Measurements from ENCODE around the gene ZNF280A. TPM values are rescaled to one million over a fixed set of nuclear protein-coding genes. Genes with fewer than 3 reads are reported as not detected.

ZNF280A gene
- total RNA-seq, 1 experiment from 2014 or later: not detected

- H3K9me3 ChIP-seq (ENCODE audit: low read length): no peaks in the 10 kb centered on the region
- CTCF ChIA-PET: no interaction called here
Observed at GRCh38 chr22:22536515-22536914, 16.4 kb upstream of the ZNF280A start.

GRCh38 chr22:22535662-22536061 is 15.6 kb upstream of the ZNF280A start:
- ChIA-PET POLR2A (ENCODE audit: unreplicated experiment) (no interaction called here), CTCF (no interaction called here)
- no TSS peak for BruUV-seq (replicated peaks)
- no peaks in the 10 kb centered on the region for H3K36me3 ChIP-seq (ENCODE audit: low read depth, low read length)
- H4K20me1 ChIP-seq (ENCODE audit: low read length): no peaks in the 10 kb centered on the region
- no peaks in the 10 kb centered on the region for H3K9me2 ChIP-seq (replicated peaks; ENCODE audit: low read length)
- H3K27ac ChIP-seq (ENCODE audit: low read length): no peak overlapping the region
- no peaks in the 10 kb centered on the region for H3K79me2 ChIP-seq (ENCODE audit: low read length)
- H3K27me3 ChIP-seq (ENCODE audit: low read length): no peaks in the 10 kb centered on the region
- no peak for ATAC-seq
- no peak overlapping the region for H2AFZ ChIP-seq (ENCODE audit: low read length)
- no peaks in the 10 kb centered on the region for H3K4me1 ChIP-seq (ENCODE audit: insufficient read depth, low read length)
- H3K9ac ChIP-seq (ENCODE audit: low read length): no peak overlapping the region
- intact Hi-C loops (cut with micrococcal nuclease): no loop called here
- no peaks in the 10 kb centered on the region for H3F3A ChIP-seq (ENCODE audit: low read length, unreplicated experiment)
- H3K4me2 ChIP-seq (ENCODE audit: low read length): no peak overlapping the region
- H3K4me3 ChIP-seq (ENCODE audit: low read length): no peak overlapping the region
- TF ChIP-seq EZH2phosphoT487 (IDR thresholded peaks at IDR 0.05; ENCODE audit: borderline replicate concordance, low read length): no peak
- TF ChIP-seq EZH2 (IDR thresholded peaks at IDR 0.05; ENCODE audit: low read length, unreplicated experiment): no peak
- TF ChIP-seq CTCF (conservative IDR thresholded peaks at IDR 0.05; ENCODE audit: low read depth, low read length): no peak
- no peak for DNase-seq
- no peaks in the 10 kb centered on the region for H3K9me3 ChIP-seq (ENCODE audit: low read length)

More at GRCh38 chr22:22536515-22536914, 16.4 kb upstream of the ZNF280A start:
- TF ChIP-seq EZH2 (IDR thresholded peaks at IDR 0.05; ENCODE audit: low read length, unreplicated experiment) (no peak), CTCF (conservative IDR thresholded peaks at IDR 0.05; ENCODE audit: low read depth, low read length) (no peak), EZH2phosphoT487 (IDR thresholded peaks at IDR 0.05; ENCODE audit: borderline replicate concordance, low read length) (no peak)
- Histone ChIP-seq H3F3A (ENCODE audit: low read length, unreplicated experiment) (no peaks in the 10 kb centered on the region), H3K9me2 (replicated peaks; ENCODE audit: low read length) (no peaks in the 10 kb centered on the region), H3K4me3 (ENCODE audit: low read length) (no peak overlapping the region), H3K4me2 (ENCODE audit: low read length) (no peak overlapping the region), H3K27me3 (ENCODE audit: low read length) (no peaks in the 10 kb centered on the region), H3K9ac (ENCODE audit: low read length) (no peak overlapping the region), H2AFZ (ENCODE audit: low read length) (no peak overlapping the region), H3K27ac (ENCODE audit: low read length) (no peak overlapping the region), H3K36me3 (ENCODE audit: low read depth, low read length) (no peaks in the 10 kb centered on the region), H4K20me1 (ENCODE audit: low read length) (no peaks in the 10 kb centered on the region), H3K79me2 (ENCODE audit: low read length) (no peaks in the 10 kb centered on the region), H3K4me1 (ENCODE audit: insufficient read depth, low read length) (no peaks in the 10 kb centered on the region)
- ATAC-seq (no peak), DNase-seq (no peak)
- BruUV-seq (replicated peaks): no TSS peak
- POLR2A ChIA-PET (ENCODE audit: unreplicated experiment): no interaction called here
- intact Hi-C loops (cut with micrococcal nuclease): no loop called here

GRCh38 chr22:22534604-22535415 is 14.7 kb upstream of the ZNF280A start:
- no peak overlapping the region for H3K4me2 ChIP-seq (ENCODE audit: low read length)
- no peaks in the 10 kb centered on the region for H3F3A ChIP-seq (ENCODE audit: low read length, unreplicated experiment)
- no peaks in the 10 kb centered on the region for H4K20me1 ChIP-seq (ENCODE audit: low read length)
- H2AFZ ChIP-seq (ENCODE audit: low read length): no peak overlapping the region
- H3K9me2 ChIP-seq (replicated peaks; ENCODE audit: low read length): no peaks in the 10 kb centered on the region
- H3K9ac ChIP-seq (ENCODE audit: low read length): no peak overlapping the region
- no peaks in the 10 kb centered on the region for H3K79me2 ChIP-seq (ENCODE audit: low read length)
- no peak overlapping the region for H3K27ac ChIP-seq (ENCODE audit: low read length)
- ChIA-PET CTCF (no interaction called here), POLR2A (ENCODE audit: unreplicated experiment) (no interaction called here)
- DNase-seq (no peak), ATAC-seq (no peak)
- no peak for TF ChIP-seq CTCF (conservative IDR thresholded peaks at IDR 0.05; ENCODE audit: low read depth, low read length)
- H3K4me1 ChIP-seq (ENCODE audit: insufficient read depth, low read length): no peaks in the 10 kb centered on the region
- no peak overlapping the region for H3K4me3 ChIP-seq (ENCODE audit: low read length)
- no peaks in the 10 kb centered on the region for H3K9me3 ChIP-seq (ENCODE audit: low read length)
- H3K27me3 ChIP-seq (ENCODE audit: low read length): no peaks in the 10 kb centered on the region
- no peaks in the 10 kb centered on the region for H3K36me3 ChIP-seq (ENCODE audit: low read depth, low read length)
- BruUV-seq (replicated peaks): no TSS peak
- intact Hi-C loops (cut with micrococcal nuclease): no loop called here

Data from PC-3 (cell line).